GM12878 (cell line): ENCODE data around the gene CXXC5.

ENCODE experiments used
- CHD1 ChIP-seq: IDR thresholded peaks from 2 replicates; pipeline ENCODE4 v1.6.1; 2012; ENCODE audit warnings: low read depth, low read length, improper control_type of control experiment
- CHD2 ChIP-seq: IDR thresholded peaks from 2 replicates; pipeline ENCODE4 v1.6.1; 2011; ENCODE audit warnings: low read depth, low read length, improper control_type of control experiment, borderline replicate concordance
- CREM ChIP-seq: IDR thresholded peaks from 2 replicates; pipeline ENCODE4 v1.6.1; 2014; ENCODE audit warnings: antibody characterized with exemption, low read depth
- HDAC2 ChIP-seq: fragments of 200-600 bp; sonication (generic); IDR thresholded peaks from 2 replicates; pipeline ENCODE4 v1.6.1; 2017
- POLR2A ChIP-seq: IDR thresholded peaks from 2 replicates; pipeline ENCODE4 v1.6.1; 2011; ENCODE audit warnings: low read depth, mild to moderate bottlenecking, low read length
- RAD51 ChIP-seq: fragments of 450-650 bp; IDR thresholded peaks from 2 replicates; pipeline ENCODE4 v1.6.1; 2016; ENCODE audit warnings: moderate library complexity, mild to moderate bottlenecking, inconsistent platforms
- YY1 ChIP-seq: IDR thresholded peaks from 2 replicates; pipeline ENCODE4 v1.6.1; 2011; ENCODE audit warnings: low read depth, mild to moderate bottlenecking, low read length

- TF ChIP-seq CHD1 (no peak), RAD51 (no peak), CREM (no peak), POLR2A (no peak), YY1 (no peak), HDAC2 (no peak), CHD2 (no peak)
These were observed 13.6 kb upstream of the CXXC5 start for GRCh38 chr5:139634541-139634940.
